Activated gamma-delta T cell treated with anti-CD3 and anti-CD28 coated beads, Interleukin-2, amount 50 U/mL, for 16 hours (primary cell): ENCODE measurements around the gene SPINK4.

Experiments used
- DNase-seq: peaks from one replicate; pipeline ENCODE4 v3.0.0-alpha.2; 2020; ENCODE audit warnings: low read depth

SPINK4 gene

GRCh38 chr9:33257276-33257675, 17.3 kb downstream of the SPINK4 start:
- no peak for DNase-seq

DNA sequence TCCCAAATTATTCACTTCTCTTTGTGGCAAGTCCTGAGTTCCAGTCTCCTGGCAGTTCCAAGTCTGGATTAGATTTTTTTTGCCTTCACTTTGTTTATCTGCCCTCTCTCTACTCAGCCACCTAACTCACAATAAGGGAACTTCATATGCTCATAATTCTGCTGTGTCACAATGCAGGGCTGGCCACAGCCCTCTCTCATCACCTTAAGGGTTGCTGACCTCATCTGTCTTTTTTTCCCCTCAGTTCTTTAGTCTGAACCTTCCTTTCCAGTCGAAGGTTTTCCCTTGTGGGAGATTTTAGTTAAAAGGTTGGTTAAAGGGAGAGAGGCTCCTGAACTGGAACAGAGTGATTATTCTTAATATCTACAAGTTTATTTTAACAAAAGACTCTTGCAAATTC, 20.4 kb downstream of the SPINK4 start:
- DNase-seq: no peak

DNA sequence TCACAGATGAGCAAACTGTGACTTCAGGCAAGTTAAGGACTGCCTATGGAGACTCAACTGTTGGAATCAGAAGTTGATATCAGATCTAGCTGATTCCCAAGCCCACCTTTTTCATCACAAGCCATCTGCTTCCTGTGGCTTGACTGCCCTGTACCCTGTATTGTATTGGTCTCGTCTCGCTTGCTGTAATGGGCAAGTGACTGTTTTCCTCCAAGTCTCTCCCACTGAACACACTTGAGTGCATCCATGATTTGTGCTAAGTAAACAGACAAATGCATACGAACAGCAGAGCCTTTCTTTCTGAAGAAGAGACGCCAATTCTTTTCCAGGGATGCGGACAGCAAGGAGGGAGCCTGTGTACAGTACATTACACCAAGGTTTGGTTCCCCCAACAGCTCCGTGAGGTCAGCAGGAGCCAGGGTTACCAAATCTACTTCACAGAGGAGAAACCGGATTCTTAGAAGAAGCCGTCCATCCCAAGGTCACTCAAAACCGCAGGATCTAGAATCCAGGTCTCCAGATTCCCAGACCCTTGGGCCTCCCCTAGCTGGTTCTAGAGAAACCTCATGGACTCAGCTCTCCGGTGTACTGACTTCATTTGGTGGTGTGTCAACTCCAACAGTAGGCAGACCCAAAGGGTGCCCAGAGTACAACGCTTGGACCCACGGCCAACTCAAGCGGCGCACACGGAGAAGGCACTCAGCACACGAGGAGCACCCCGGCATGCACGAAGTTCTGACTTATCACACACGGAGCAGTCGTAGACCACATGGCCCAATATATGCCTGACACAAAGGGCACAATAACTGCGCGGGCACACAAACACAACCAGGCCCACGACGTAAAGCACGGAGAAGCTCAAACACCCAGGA, 23.4 kb downstream of the SPINK4 start:
- no peak for DNase-seq

DNA sequence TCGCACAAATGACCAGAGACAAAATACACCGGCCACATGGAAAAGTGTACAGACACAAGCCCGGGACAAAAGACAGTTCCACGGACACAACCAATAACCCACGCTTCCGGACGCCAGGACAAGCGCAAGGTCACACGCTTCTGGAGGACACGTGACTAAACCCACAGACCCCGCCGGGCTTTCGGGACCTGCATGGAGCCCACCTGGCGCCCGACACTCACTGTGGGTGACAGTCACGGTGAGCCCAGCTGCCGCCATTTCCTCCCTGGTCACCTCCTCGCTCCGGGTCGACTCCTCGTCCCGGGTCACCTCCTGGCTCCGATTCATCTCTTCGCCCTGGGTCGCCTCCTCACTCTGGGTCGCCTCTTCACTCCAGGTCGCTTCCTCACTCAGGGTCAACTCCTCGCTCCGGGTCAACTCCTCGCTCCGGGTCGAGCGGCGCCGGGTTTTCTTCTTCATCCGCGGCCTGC, 24.1 kb downstream of the SPINK4 start:
- DNase-seq: no peak

GRCh38 chr9:33264473-33265177, 24.7 kb downstream of the SPINK4 start, which contains the start of the genes BAG1 and CHMP5:
Gene BAG1 (minus strand): TSS chr9:33264708.
Gene CHMP5 (plus strand): TSS chr9:33265049. CDS start chr9:33265079, 30 bp downstream.
- DNase-seq: peak; percentile 100

GRCh38 chr9:33265211-33265865, 25.4 kb downstream of the SPINK4 start:
- no peak for DNase-seq

- no peak for DNase-seq
Measured at GRCh38 chr9:33267151-33267767, 27.3 kb downstream of the SPINK4 start.

DNA sequence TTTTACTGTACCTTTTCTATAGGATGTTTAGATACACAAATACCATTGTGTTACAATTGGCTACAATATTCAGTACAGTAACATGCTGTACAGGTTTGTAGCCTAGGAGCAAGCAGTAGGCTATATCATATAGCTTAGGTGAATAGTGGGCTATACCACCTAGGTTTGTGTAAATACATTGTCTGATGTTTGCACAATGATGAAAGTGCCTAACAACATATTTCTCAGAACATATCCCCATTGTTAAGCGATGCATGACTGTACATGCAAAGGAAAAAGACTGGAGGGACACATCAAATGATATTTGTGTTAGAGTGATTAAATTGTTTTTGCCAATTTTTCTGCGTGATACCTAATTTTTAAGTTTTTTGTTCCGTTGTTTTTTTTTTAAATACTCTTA, 30.2 kb downstream of the SPINK4 start:
- DNase-seq: no peak

- no peak for DNase-seq
Measured at GRCh38 chr9:33272061-33272460, 32.1 kb downstream of the SPINK4 start.

DNA sequence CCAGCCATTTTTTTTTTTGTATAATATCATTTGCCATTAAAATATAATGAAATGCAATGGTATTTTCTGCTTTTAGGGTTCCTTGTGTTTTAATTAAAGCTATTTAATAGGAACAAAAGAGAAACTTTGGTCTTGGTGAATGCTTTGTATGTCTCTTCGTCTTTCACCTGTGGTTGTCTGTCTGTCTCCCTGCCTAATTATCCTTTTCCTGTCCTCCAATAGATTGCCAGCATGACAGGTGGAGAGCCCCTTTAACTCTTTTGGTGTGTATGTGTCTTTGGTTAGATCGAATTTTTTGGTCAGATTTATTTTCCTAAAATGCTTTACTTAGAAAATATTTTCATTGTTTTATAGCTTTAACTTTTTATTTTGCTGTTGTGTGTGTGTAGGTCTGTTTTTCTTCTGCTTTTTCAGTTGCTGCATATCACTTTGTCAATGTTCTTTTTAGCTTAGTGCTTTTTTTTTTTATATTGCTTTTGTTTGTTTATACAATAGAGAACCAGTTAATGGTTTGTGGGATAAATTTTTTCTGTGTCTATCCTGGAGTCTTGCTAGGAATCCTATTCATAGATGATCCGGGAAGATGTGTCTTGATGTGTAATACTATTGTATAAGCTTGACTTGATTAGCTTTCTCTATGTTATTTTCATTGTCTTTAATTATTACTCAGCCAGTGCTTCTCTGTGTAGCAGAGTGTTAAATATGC, 33.5 kb downstream of the SPINK4 start:
- no peak for DNase-seq

GRCh38 chr9:33273972-33274328, 34.0 kb downstream of the SPINK4 start:
- DNase-seq: no peak

- no peak for DNase-seq
Measured at GRCh38 chr9:33277484-33277883, 37.5 kb downstream of the SPINK4 start.

DNA sequence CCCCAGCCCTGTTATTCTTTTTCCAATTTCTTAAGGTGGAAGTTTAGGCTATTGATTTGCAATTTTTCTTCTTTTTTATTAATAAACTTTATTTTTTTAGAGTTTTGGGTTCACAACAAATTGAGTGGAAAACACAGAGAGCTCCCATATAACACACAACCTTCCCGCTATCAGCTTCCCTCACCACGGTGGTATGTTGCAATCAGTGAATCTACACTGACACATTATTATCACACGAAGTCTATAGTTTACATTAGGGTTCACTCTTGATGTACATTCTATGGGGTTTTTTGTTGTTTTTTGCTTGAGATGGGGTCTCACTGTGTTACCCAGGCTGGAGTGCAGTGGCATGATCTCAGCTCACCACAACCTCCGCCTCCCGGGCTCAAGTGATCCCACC, 45.5 kb downstream of the SPINK4 start:
- DNase-seq: no peak

GRCh38 chr9:33287087-33287490, 47.1 kb downstream of the SPINK4 start:
- peak; percentile 27 for DNase-seq

DNA sequence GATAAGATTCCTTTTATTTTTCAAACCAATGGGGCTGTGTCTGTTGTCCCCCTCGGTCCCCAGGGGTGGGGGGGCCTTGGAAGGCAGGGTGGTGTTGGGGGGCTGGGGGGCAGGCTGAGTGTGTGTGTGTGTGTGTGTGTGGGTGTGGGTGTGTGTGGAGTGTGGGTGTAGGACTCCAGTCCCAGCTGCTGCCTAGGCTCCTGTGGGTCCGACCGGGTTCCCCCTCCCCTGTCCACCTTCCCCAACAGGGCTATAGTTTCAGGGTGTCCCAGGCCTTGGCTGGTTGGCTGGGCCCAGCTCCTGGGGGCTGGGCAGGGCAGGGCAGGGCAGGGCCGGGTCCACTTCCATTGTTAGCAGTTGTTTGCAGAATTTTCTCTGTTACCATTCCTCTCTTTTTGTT, 48.3 kb downstream of the SPINK4 start:
- DNase-seq: no peak

DNA sequence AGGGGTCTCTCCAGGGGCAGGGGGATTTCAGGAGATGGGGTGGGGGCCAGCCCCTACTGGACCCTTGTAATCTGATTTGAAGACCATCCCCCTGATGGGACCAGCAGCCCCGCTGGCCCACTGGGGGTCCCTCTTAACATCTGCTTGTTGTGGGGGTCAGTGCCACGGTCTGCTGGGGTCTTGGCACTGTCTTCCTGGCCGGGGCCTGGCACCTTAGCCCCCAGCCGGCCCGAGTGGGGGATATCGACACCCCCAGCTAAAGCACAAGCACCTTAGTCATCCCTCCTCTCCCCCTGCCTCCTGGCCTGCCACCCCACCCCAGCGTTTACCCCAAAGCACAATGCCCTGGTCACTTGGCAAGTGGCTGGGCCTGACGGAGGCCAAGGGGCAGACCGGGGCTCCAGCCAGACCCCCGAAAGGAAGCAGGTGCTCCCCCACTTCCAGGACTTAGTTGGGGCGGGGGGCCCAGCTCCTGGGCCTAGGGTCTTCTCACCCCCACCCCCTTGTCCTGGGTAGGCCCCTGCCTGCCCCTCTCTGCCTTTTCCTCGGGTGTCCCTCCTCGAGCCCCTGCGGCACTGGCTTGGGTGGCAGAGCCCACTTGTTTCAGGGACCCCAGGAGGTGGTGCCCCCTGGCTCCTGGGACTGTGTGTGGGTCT, 49.0 kb downstream of the SPINK4 start:
- no peak for DNase-seq

DNA sequence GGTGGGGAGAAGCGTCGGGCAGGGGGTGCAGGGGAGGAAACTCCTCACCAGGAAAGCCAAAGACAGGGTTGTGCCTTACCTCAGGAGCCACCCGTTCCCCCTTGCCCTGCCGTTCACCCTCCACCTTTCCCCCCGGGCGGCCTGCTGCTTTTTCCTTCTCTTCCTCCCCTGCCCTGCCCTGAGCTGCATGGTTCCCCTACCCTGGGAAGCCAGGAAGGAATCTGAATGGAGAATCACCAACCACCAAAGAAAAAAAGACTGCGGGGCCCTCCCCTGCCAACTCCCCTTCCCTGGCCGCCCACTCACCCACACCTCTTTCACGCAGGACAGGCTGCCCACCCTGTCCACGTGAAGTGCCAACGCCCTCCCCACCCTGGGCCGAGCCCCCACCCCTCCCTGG, 49.5 kb downstream of the SPINK4 start:
- no peak for DNase-seq

DNA sequence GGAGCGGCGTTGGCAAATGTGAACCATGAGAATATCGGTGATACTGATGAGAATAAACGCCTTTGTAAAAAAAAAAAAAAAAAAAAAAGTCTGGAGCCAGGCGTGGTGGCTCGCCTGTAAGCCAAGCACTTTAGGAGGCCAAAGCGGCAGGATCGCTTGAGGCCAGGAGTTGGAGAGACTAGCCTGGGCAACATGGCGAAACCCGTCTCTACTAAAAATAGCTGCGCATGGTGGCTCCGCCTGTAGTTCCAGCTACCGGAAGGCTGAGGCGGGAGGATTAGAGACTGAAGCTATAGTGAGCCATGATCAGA, 49.9 kb downstream of the SPINK4 start:
- DNase-seq: no peak

DNA sequence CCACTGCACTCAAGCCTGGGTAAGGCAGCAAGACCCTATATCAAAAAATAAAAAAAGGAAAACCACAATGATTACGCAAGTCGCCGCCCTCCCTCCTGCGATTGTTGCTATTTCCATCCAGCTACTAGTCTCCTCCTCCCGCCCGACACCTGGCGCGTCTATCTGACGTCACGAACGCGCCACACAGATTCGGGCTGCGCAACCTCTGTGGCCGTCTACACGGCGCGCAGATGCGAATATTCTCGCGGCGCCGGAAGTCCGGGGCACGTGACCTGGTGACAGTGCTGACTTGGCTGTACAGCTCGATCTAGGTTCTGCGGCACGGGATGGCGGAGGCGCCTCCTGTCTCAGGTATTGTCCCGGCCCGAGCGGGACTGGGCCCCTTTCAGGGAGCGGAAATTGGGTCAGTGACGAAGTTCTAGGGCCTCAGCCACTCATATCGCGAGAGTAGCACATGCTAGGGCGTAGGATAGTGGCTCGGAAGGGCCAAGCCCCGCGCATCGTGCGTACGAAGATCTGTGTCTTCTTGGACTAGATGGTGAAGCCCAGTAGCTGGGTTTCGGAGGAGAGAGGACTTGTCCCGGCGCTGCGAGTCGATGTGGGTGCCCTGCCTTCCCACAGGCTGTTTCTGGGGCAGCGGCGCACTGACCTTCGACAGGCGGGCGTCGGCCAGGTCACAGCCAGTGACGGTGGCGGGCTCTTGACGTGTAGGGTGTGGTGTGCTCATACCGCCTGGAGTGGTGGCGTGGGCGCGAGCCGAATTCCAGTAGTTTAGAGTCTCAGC, 50.5 kb downstream of the SPINK4 start, which contains the start of gene NFX1:
Gene NFX1 (plus strand): TSS at position 270 of the 784 bp plus-strand sequence. CDS start 57 bp downstream, at position 327.
- DNase-seq: peak; percentile 97

- DNase-seq: no peak
Measured at GRCh38 chr9:33291031-33291397, 51.0 kb downstream of the SPINK4 start.
